HEK293 (cell line): ENCODE measurements around the gene RHOBTB3.

Source experiments
- CTCF ChIA-PET: fragments of 350-600 bp; formaldehyde crosslinking; extraction: SDS; loops from one replicate; lab custom pipeline; 2021; ENCODE audit warnings: antibody characterized with exemption; lab: Yijun Ruan, JAX
- POLR2A ChIA-PET: fragments of 300-600 bp; formaldehyde crosslinking; extraction: SDS; loops from one replicate; lab custom pipeline; 2020; ENCODE audit warnings: antibody characterized with exemption, inconsistent platforms; lab: Yijun Ruan, JAX
- H3K27ac ChIP-seq: fragments of 200-500 bp; sonication (Bioruptor generic); 2 replicates; pipeline ENCODE4 v1.5.1; 2014; ENCODE audit warnings: low read depth, low read length, control low read depth, inconsistent platforms; ENCODE audit errors: extremely low read depth
- H3K36me3 ChIP-seq, 2 experiments: fragments of 200-500 bp in 1 of 2; sonication (Bioruptor generic) in 1 of 2; 1 replicate in 1 of 2; 2 replicates in 1 of 2; pipeline ENCODE4 v1.5.1; 2014 to 2017; ENCODE audit warnings: inconsistent platforms in 2 of 2, low read length in 2 of 2; ENCODE audit not compliant: control insufficient read depth in 2 of 2, insufficient read depth in 1 of 2
- H3K4me1 ChIP-seq: fragments of 200-500 bp; sonication (Bioruptor generic); 2 replicates; pipeline ENCODE4 v1.5.1; 2014; ENCODE audit warnings: mild to moderate bottlenecking, low read length, inconsistent platforms; ENCODE audit not compliant: control insufficient read depth, insufficient read depth
- H3K4me3 ChIP-seq: 2 replicates; pipeline ENCODE4 v1.5.1; 2011; ENCODE audit warnings: low read depth, mild to moderate bottlenecking, control low read depth, low read length, moderate library complexity
- H3K9me3 ChIP-seq: fragments of 200-500 bp; sonication (Bioruptor generic); 2 replicates; pipeline ENCODE4 v1.5.1; 2014; ENCODE audit warnings: low read depth, low read length, inconsistent platforms; ENCODE audit not compliant: control insufficient read depth, insufficient read depth
- BCL11B ChIP-seq: fragments of 450-650 bp; formaldehyde crosslinking; IDR thresholded peaks from 2 replicates; pipeline ENCODE4 v1.5.1; 2016; ENCODE audit warnings: low read depth, missing biosample characterization, missing genetic modification characterization
- OSR2 ChIP-seq: fragments of 450-650 bp; formaldehyde crosslinking; IDR thresholded peaks from 2 replicates; pipeline ENCODE4 v1.5.1; 2016; ENCODE audit warnings: missing biosample characterization, missing genetic modification characterization
- OVOL3 ChIP-seq: fragments of 450-650 bp; formaldehyde crosslinking; IDR thresholded peaks from 2 replicates; pipeline ENCODE4 v1.5.1; 2016; ENCODE audit warnings: missing biosample characterization, missing genetic modification characterization
- PRDM1 ChIP-seq: fragments of 450-650 bp; formaldehyde crosslinking; IDR thresholded peaks from 2 replicates; pipeline ENCODE4; 2016; ENCODE audit warnings: missing biosample characterization, missing genetic modification characterization
- PRDM4 ChIP-seq: fragments of 450-650 bp; formaldehyde crosslinking; IDR thresholded peaks from 2 replicates; pipeline ENCODE4 v1.5.1; 2017; ENCODE audit warnings: missing biosample characterization, missing genetic modification characterization
- SCRT2 ChIP-seq: fragments of 450-650 bp; formaldehyde crosslinking; IDR thresholded peaks from 2 replicates; pipeline ENCODE4 v1.5.1; 2016; ENCODE audit warnings: missing biosample characterization, missing genetic modification characterization
- ZBTB44 ChIP-seq: fragments of 450-650 bp; IDR thresholded peaks from 2 replicates; pipeline ENCODE4 v1.5.1; 2018; ENCODE audit warnings: missing biosample characterization, mild to moderate bottlenecking, missing genetic modification characterization
- ZNF121 ChIP-seq: fragments of 450-650 bp; formaldehyde crosslinking; IDR thresholded peaks from 2 replicates; pipeline ENCODE4 v1.5.1; 2016; ENCODE audit warnings: missing biosample characterization, missing genetic modification characterization
- ZNF148 ChIP-seq: fragments of 450-650 bp; formaldehyde crosslinking; IDR thresholded peaks from 2 replicates; pipeline ENCODE4 v1.5.0; 2017; ENCODE audit warnings: missing biosample characterization, missing genetic modification characterization, borderline replicate concordance
- ZNF221 ChIP-seq: fragments of 450-650 bp; formaldehyde crosslinking; IDR thresholded peaks from 2 replicates; pipeline ENCODE4 v1.5.1; 2017; ENCODE audit warnings: missing biosample characterization, missing genetic modification characterization, borderline replicate concordance
- ZNF23 ChIP-seq: fragments of 450-650 bp; formaldehyde crosslinking; IDR thresholded peaks from 2 replicates; pipeline ENCODE4 v1.5.1; 2016; ENCODE audit warnings: missing biosample characterization, missing genetic modification characterization, borderline replicate concordance
- ZNF26 ChIP-seq: fragments of 450-650 bp; formaldehyde crosslinking; IDR thresholded peaks from 2 replicates; pipeline ENCODE4 v1.5.1; 2016; ENCODE audit warnings: missing biosample characterization, missing genetic modification characterization
- ZNF645 ChIP-seq: fragments of 450-650 bp; formaldehyde crosslinking; IDR thresholded peaks from 2 replicates; pipeline ENCODE4; 2016; ENCODE audit warnings: missing biosample characterization, missing genetic modification characterization
- ZNF701 ChIP-seq: fragments of 450-650 bp; formaldehyde crosslinking; IDR thresholded peaks from 2 replicates; pipeline ENCODE4 v1.5.1; 2016; ENCODE audit warnings: missing biosample characterization, missing genetic modification characterization
- TF ChIP-seq, protein P1 (sequence below): sonication (generic); formaldehyde crosslinking; IDR thresholded peaks from 2 replicates; pipeline ENCODE4 v1.8.1; 2022; ENCODE audit warnings: mild to moderate bottlenecking, moderate library complexity, missing genetic modification reagents
- TF ChIP-seq, protein P2 (sequence below): fragments of 450-650 bp; formaldehyde crosslinking; IDR thresholded peaks from 2 replicates; pipeline ENCODE4 v1.5.1; 2016; ENCODE audit warnings: missing biosample characterization, missing genetic modification characterization
- TF ChIP-seq, protein P3 (sequence below): fragments of 450-650 bp; formaldehyde crosslinking; IDR thresholded peaks from 2 replicates; pipeline ENCODE4 v1.5.1; 2016; ENCODE audit warnings: missing biosample characterization, missing genetic modification characterization
- TF ChIP-seq, protein P4 (sequence below): fragments of 450-650 bp; formaldehyde crosslinking; IDR thresholded peaks from 2 replicates; pipeline ENCODE4 v1.5.1; 2017; ENCODE audit warnings: missing biosample characterization, missing genetic modification characterization

The RHOBTB3 gene

DNA sequence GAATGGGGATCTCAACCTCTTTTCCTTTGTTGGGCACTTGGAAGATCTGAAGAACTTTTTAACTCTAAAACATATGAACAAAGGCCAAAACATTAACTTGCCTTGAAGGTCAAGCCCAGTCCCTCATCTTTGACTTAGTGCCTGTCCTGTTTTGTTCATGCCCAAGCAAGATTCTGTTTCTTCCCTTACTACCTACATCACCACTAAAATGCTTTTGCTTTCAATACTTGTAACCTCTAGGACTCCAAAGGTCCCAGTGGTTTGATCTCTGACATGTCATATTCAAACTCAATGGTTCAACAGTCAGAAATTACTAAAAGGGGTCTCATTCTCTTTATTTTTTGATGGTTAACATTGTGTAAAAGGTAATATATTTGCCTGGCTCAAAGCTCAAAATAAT, 67.4 kb downstream of the RHOBTB3 start:
- H3K4me3 ChIP-seq = no peak overlapping the region
- peaks cover 8 to 10% of the 10 kb centered on the region in 2 experiments for H3K36me3 ChIP-seq
- no peak overlapping the region for H3K27ac ChIP-seq
- TF ChIP-seq, protein P1, sequence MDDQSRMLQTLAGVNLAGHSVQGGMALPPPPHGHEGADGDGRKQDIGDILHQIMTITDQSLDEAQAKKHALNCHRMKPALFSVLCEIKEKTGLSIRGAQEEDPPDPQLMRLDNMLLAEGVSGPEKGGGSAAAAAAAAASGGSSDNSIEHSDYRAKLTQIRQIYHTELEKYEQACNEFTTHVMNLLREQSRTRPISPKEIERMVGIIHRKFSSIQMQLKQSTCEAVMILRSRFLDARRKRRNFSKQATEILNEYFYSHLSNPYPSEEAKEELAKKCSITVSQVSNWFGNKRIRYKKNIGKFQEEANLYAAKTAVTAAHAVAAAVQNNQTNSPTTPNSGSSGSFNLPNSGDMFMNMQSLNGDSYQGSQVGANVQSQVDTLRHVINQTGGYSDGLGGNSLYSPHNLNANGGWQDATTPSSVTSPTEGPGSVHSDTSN (CRISPR knock-in tag) = no peak
- TF ChIP-seq, protein P2, sequence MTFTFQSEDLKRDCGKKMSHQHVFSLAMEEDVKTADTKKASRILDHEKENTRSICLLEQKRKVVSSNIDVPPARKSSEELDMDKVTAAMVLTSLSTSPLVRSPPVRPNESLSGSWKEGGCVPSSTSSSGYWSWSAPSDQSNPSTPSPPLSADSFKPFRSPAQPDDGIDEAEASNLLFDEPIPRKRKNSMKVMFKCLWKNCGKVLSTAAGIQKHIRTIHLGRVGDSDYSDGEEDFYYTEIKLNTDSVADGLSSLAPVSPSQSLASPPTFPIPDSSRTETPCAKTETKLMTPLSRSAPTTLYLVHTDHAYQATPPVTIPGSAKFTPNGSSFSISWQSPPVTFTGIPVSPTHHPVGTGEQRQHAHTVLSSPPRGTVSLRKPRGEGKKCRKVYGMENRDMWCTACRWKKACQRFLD (tag by site-specific recombination) = no peak
- no peak for TF ChIP-seq SCRT2 (tag by site-specific recombination)
- no peak for TF ChIP-seq ZNF26 (tag by site-specific recombination)
- no peak for TF ChIP-seq BCL11B (tag by site-specific recombination)
- TF ChIP-seq ZNF148 (tag by site-specific recombination) = no peak
- TF ChIP-seq, protein P3, sequence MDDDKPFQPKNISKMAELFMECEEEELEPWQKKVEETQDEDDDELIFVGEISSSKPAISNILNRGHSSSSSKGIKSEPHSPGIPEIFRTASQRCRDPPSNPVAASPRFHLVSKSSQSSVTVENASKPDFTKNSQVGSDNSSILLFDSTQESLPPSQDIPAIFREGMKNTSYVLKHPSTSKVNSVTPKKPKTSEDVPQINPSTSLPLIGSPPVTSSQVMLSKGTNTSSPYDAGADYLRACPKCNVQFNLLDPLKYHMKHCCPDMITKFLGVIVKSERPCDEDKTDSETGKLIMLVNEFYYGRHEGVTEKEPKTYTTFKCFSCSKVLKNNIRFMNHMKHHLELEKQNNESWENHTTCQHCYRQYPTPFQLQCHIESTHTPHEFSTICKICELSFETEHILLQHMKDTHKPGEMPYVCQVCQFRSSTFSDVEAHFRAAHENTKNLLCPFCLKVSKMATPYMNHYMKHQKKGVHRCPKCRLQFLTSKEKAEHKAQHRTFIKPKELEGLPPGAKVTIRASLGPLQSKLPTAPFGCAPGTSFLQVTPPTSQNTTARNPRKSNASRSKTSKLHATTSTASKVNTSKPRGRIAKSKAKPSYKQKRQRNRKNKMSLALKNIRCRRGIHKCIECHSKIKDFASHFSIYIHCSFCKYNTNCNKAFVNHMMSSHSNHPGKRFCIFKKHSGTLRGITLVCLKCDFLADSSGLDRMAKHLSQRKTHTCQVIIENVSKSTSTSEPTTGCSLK (tag by site-specific recombination) = no peak
- TF ChIP-seq, protein P4, sequence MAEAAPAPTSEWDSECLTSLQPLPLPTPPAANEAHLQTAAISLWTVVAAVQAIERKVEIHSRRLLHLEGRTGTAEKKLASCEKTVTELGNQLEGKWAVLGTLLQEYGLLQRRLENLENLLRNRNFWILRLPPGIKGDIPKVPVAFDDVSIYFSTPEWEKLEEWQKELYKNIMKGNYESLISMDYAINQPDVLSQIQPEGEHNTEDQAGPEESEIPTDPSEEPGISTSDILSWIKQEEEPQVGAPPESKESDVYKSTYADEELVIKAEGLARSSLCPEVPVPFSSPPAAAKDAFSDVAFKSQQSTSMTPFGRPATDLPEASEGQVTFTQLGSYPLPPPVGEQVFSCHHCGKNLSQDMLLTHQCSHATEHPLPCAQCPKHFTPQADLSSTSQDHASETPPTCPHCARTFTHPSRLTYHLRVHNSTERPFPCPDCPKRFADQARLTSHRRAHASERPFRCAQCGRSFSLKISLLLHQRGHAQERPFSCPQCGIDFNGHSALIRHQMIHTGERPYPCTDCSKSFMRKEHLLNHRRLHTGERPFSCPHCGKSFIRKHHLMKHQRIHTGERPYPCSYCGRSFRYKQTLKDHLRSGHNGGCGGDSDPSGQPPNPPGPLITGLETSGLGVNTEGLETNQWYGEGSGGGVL = no peak
- TF ChIP-seq ZNF221 (tag by site-specific recombination) = no peak
- TF ChIP-seq ZNF701 (tag by site-specific recombination) = no peak
- no peak for TF ChIP-seq ZNF121 (tag by site-specific recombination)
- TF ChIP-seq OVOL3 = no peak
- no peak for TF ChIP-seq ZBTB44 (tag by site-specific recombination)
- TF ChIP-seq ZNF23 (tag by site-specific recombination) = no peak
- no peak for TF ChIP-seq OSR2 (tag by site-specific recombination)
- no peak for TF ChIP-seq PRDM1
- TF ChIP-seq PRDM4 (tag by site-specific recombination) = no peak
- no peak for TF ChIP-seq ZNF645
- ChIA-PET POLR2A (no interaction called here), CTCF (no interaction called here)
- H3K4me1 ChIP-seq = no peaks in the 10 kb centered on the region
- H3K9me3 ChIP-seq = no peaks in the 10 kb centered on the region
